ENCODE data around the gene HECW1. TPM values are rescaled to one million over a fixed set of nuclear protein-coding genes. Genes with fewer than 3 reads are reported as not detected.

HECW1 gene
- total and polyA plus RNA-seq, 4 experiments from 2014 or later: not detected

- Mint-ChIP-seq H3K9me3 (peaks cover 0 to 3% (median 0%) of the 10 kb centered on the region in 8 donors), H3K36me3 (no peaks in the 10 kb centered on the region), H3K4me3 (no peak overlapping the region), H3K4me1 (no peaks in the 10 kb centered on the region), H3K27ac (no peak overlapping the region), H3K27me3 (peaks cover 5 to 11% of the 10 kb centered on the region in 2 donors)
- Histone ChIP-seq H3K4me1 (ENCODE audit: insufficient read depth, low read length) (no peaks in the 10 kb centered on the region), H3K9me3 (ENCODE audit: control insufficient read depth in 1 of 2, low read length in 2 of 2) (no peaks in the 10 kb centered on the region), H3K27ac (ENCODE audit: low read depth, low read length) (no peak overlapping the region), H3K4me3 (ENCODE audit: low read length in 2 of 2) (no peak overlapping the region), H3K27me3 (ENCODE audit: insufficient read depth, low read length) (no peaks in the 10 kb centered on the region), H3K36me3 (ENCODE audit: insufficient read depth, low read length) (no peaks in the 10 kb centered on the region)
- intact Hi-C loops (cut with micrococcal nuclease): no loop called here
- POLR2A ChIA-PET (ENCODE audit: partially characterized antibody): no interaction called here
- no peak for DNase-seq
- CTCF ChIA-PET (ENCODE audit: partially characterized antibody): no interaction called here
Observed at GRCh38 chr7:43143918-43144589, 31.6 kb downstream of the HECW1 start.

GRCh38 chr7:43148161-43148731, 35.8 kb downstream of the HECW1 start:
- intact Hi-C loops (cut with micrococcal nuclease): no loop called here
- ChIA-PET POLR2A (ENCODE audit: partially characterized antibody) (no interaction called here), CTCF (ENCODE audit: partially characterized antibody) (interaction anchor here (1.4 kb wide), 1 partner anchor 57 kb away, joined by 3 read pairs; no protein-coding TSS in a partner anchor)
- Histone ChIP-seq H3K4me3 (ENCODE audit: low read length in 2 of 2) (no peak overlapping the region), H3K27ac (ENCODE audit: low read depth, low read length) (no peak overlapping the region), H3K36me3 (ENCODE audit: insufficient read depth, low read length) (no peaks in the 10 kb centered on the region), H3K27me3 (ENCODE audit: insufficient read depth, low read length) (no peaks in the 10 kb centered on the region), H3K9me3 (ENCODE audit: control insufficient read depth in 1 of 2, low read length in 2 of 2) (no peaks in the 10 kb centered on the region), H3K4me1 (ENCODE audit: insufficient read depth, low read length) (no peaks in the 10 kb centered on the region)
- Mint-ChIP-seq H3K4me1 (no peaks in the 10 kb centered on the region), H3K4me3 (no peak overlapping the region), H3K9me3 (peaks cover 0 to 3% (median 0%) of the 10 kb centered on the region in 8 donors), H3K36me3 (no peaks in the 10 kb centered on the region), H3K27ac (no peak overlapping the region), H3K27me3 (peaks cover 3 to 9% of the 10 kb centered on the region in 2 donors)
- no peak for DNase-seq

- H3K36me3 Mint-ChIP-seq: no peaks in the 10 kb centered on the region
Observed at GRCh38 chr7:43151076-43151475, 38.6 kb downstream of the HECW1 start.

GRCh38 chr7:43152696-43153095, 40.2 kb downstream of the HECW1 start:
- Histone ChIP-seq H3K4me3 (ENCODE audit: low read length in 2 of 2) (no peak overlapping the region), H3K9me3 (ENCODE audit: control insufficient read depth in 1 of 2, low read length in 2 of 2) (no peaks in the 10 kb centered on the region), H3K4me1 (ENCODE audit: insufficient read depth, low read length) (no peaks in the 10 kb centered on the region), H3K36me3 (ENCODE audit: insufficient read depth, low read length) (no peaks in the 10 kb centered on the region), H3K27me3 (ENCODE audit: insufficient read depth, low read length) (no peaks in the 10 kb centered on the region), H3K27ac (ENCODE audit: low read depth, low read length) (no peak overlapping the region)
- intact Hi-C loops (cut with micrococcal nuclease): no loop called here
- ChIA-PET POLR2A (ENCODE audit: partially characterized antibody) (no interaction called here), CTCF (ENCODE audit: partially characterized antibody) (no interaction called here)
- no peak overlapping the region for H3K4me3 Mint-ChIP-seq
- H3K36me3 Mint-ChIP-seq: no peaks in the 10 kb centered on the region
- no peaks in the 10 kb centered on the region for H3K4me1 Mint-ChIP-seq
- H3K27me3 Mint-ChIP-seq: peaks cover 3 to 4% of the 10 kb centered on the region in 2 donors
- no peaks in the 10 kb centered on the region for H3K9me3 Mint-ChIP-seq
- no peak for DNase-seq
- no peak overlapping the region for H3K27ac Mint-ChIP-seq

More at GRCh38 chr7:43151076-43151475, 38.6 kb downstream of the HECW1 start:
- Mint-ChIP-seq H3K27ac (no peak overlapping the region), H3K9me3 (peaks cover 0 to 3% (median 0%) of the 10 kb centered on the region in 8 donors), H3K4me3 (no peak overlapping the region), H3K27me3 (peaks cover 3 to 6% of the 10 kb centered on the region in 2 donors), H3K4me1 (no peaks in the 10 kb centered on the region)
- H3K27ac ChIP-seq (ENCODE audit: low read depth, low read length): no peak overlapping the region
- H3K9me3 ChIP-seq (ENCODE audit: control insufficient read depth in 1 of 2, low read length in 2 of 2): no peaks in the 10 kb centered on the region
- H3K4me3 ChIP-seq (ENCODE audit: low read length in 2 of 2): no peak overlapping the region
- no peaks in the 10 kb centered on the region for H3K27me3 ChIP-seq (ENCODE audit: insufficient read depth, low read length)
- CTCF ChIA-PET (ENCODE audit: partially characterized antibody): no interaction called here
- intact Hi-C loops (cut with micrococcal nuclease): no loop called here
- H3K36me3 ChIP-seq (ENCODE audit: insufficient read depth, low read length): no peaks in the 10 kb centered on the region
- POLR2A ChIA-PET (ENCODE audit: partially characterized antibody): no interaction called here
- H3K4me1 ChIP-seq (ENCODE audit: insufficient read depth, low read length): no peaks in the 10 kb centered on the region
- no peak for DNase-seq

GRCh38 chr7:43155636-43156035, 43.2 kb downstream of the HECW1 start:
- POLR2A ChIA-PET (ENCODE audit: partially characterized antibody): no interaction called here
- Mint-ChIP-seq H3K27ac (no peak overlapping the region), H3K9me3 (no peaks in the 10 kb centered on the region), H3K36me3 (no peaks in the 10 kb centered on the region), H3K27me3 (peaks cover 2 to 4% of the 10 kb centered on the region in 2 donors), H3K4me1 (no peaks in the 10 kb centered on the region), H3K4me3 (no peak overlapping the region)
- Histone ChIP-seq H3K27me3 (ENCODE audit: insufficient read depth, low read length) (no peaks in the 10 kb centered on the region), H3K4me1 (ENCODE audit: insufficient read depth, low read length) (no peaks in the 10 kb centered on the region), H3K4me3 (ENCODE audit: low read length in 2 of 2) (no peak overlapping the region), H3K36me3 (ENCODE audit: insufficient read depth, low read length) (no peaks in the 10 kb centered on the region), H3K27ac (ENCODE audit: low read depth, low read length) (no peak overlapping the region), H3K9me3 (ENCODE audit: control insufficient read depth in 1 of 2, low read length in 2 of 2) (no peaks in the 10 kb centered on the region)
- DNase-seq: no peak
- intact Hi-C loops (cut with micrococcal nuclease): no loop called here
- CTCF ChIA-PET (ENCODE audit: partially characterized antibody): no interaction called here

GRCh38 chr7:43163885-43164284, 51.4 kb downstream of the HECW1 start:
- intact Hi-C loops (cut with micrococcal nuclease): no loop called here
- Histone ChIP-seq H3K4me1 (ENCODE audit: insufficient read depth, low read length) (no peaks in the 10 kb centered on the region), H3K4me3 (ENCODE audit: low read length in 2 of 2) (no peak overlapping the region), H3K36me3 (ENCODE audit: insufficient read depth, low read length) (no peaks in the 10 kb centered on the region), H3K9me3 (ENCODE audit: control insufficient read depth in 1 of 2, low read length in 2 of 2) (no peaks in the 10 kb centered on the region), H3K27me3 (ENCODE audit: insufficient read depth, low read length) (no peaks in the 10 kb centered on the region), H3K27ac (ENCODE audit: low read depth, low read length) (no peak overlapping the region)
- POLR2A ChIA-PET (ENCODE audit: partially characterized antibody): no interaction called here
- Mint-ChIP-seq H3K4me3 (no peak overlapping the region), H3K9me3 (peaks cover 0 to 4% (median 0%) of the 10 kb centered on the region in 8 donors), H3K27ac (no peak overlapping the region), H3K4me1 (no peaks in the 10 kb centered on the region), H3K27me3 (peaks cover 8 to 10% of the 10 kb centered on the region in 2 donors), H3K36me3 (no peaks in the 10 kb centered on the region)
- CTCF ChIA-PET (ENCODE audit: partially characterized antibody): no interaction called here
- no peak for DNase-seq

GRCh38 chr7:43164757-43165156, 52.3 kb downstream of the HECW1 start:
- no peaks in the 10 kb centered on the region for H3K4me1 Mint-ChIP-seq
- intact Hi-C loops (cut with micrococcal nuclease): no loop called here
- POLR2A ChIA-PET (ENCODE audit: partially characterized antibody): no interaction called here
- no peak overlapping the region for H3K27ac Mint-ChIP-seq
- Histone ChIP-seq H3K9me3 (ENCODE audit: control insufficient read depth in 1 of 2, low read length in 2 of 2) (no peaks in the 10 kb centered on the region), H3K27ac (ENCODE audit: low read depth, low read length) (no peak overlapping the region), H3K4me1 (ENCODE audit: insufficient read depth, low read length) (no peaks in the 10 kb centered on the region), H3K27me3 (ENCODE audit: insufficient read depth, low read length) (no peaks in the 10 kb centered on the region), H3K36me3 (ENCODE audit: insufficient read depth, low read length) (no peaks in the 10 kb centered on the region), H3K4me3 (ENCODE audit: low read length in 2 of 2) (no peak overlapping the region)
- H3K4me3 Mint-ChIP-seq: no peak overlapping the region
- CTCF ChIA-PET (ENCODE audit: partially characterized antibody): no interaction called here
- no peak for DNase-seq
- H3K36me3 Mint-ChIP-seq: no peaks in the 10 kb centered on the region
- H3K9me3 Mint-ChIP-seq: peaks cover 0 to 4% (median 0%) of the 10 kb centered on the region in 8 donors
- peaks cover 8 to 10% of the 10 kb centered on the region in 2 donors for H3K27me3 Mint-ChIP-seq

Data from CD4-positive, alpha-beta memory T cell (primary cell).